ENCODE measurements around the gene MYO3B. TPM values are rescaled to one million over a fixed set of nuclear protein-coding genes. Genes with fewer than 3 reads are reported as not detected.
"Not testable (repeated sequence)": the region's sequence is repeated elsewhere in the genome, so short reads cannot be mapped to it uniquely, and the experiment has no call there.

Gene MYO3B
- total and polyA plus RNA-seq, 3 donors from 2014 or later, result 1.4 to 3.5 (median 2.5) TPM

DNA sequence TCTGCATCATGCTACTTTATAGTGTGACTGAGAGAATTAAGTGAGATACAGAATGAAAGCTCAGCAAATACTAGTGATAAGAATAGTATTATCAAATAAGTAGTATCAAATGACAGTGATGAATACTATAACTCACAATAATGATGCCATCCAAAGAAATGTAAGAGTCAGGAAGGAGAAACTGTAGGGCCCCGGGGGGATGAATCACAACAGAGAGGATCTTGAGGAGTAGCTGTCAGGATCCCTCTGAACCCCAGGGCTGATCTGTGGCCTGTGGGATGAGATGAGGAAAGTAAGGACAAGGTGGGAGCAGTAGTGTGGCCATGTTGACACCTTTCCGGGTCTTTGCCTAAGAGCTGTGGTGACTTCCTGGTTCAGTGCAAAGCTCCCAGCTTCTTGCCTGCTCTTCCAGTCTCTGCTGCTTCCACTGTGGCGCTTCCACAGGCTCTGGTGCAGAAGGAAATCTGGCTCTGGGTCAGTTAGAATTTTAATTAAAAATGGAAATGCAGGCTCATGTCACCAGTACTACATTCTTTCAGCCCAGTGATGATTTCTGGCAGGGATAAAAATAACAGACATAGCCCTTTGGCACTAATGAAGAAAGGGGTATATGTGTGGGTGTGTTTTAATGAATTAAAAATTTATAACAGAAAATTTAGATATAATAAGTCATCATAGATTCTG is 166.9 kb downstream of the MYO3B start:
- DNase-seq, result no peak
- H3K27me3 ChIP-seq, result no peaks in the 10 kb centered on the region
- no peaks in the 10 kb centered on the region for H3K4me1 ChIP-seq
- no peaks in the 10 kb centered on the region for H3K9me3 ChIP-seq
- no peaks in the 10 kb centered on the region for H3K36me3 ChIP-seq (ENCODE audit: low read depth, missing control alignments)
- H3K27ac ChIP-seq, result no peak overlapping the region
- no peak overlapping the region for H3K4me3 ChIP-seq
- no peak for TF ChIP-seq POLR2A (IDR thresholded peaks at IDR 0.05)
- TF ChIP-seq, protein P1, sequence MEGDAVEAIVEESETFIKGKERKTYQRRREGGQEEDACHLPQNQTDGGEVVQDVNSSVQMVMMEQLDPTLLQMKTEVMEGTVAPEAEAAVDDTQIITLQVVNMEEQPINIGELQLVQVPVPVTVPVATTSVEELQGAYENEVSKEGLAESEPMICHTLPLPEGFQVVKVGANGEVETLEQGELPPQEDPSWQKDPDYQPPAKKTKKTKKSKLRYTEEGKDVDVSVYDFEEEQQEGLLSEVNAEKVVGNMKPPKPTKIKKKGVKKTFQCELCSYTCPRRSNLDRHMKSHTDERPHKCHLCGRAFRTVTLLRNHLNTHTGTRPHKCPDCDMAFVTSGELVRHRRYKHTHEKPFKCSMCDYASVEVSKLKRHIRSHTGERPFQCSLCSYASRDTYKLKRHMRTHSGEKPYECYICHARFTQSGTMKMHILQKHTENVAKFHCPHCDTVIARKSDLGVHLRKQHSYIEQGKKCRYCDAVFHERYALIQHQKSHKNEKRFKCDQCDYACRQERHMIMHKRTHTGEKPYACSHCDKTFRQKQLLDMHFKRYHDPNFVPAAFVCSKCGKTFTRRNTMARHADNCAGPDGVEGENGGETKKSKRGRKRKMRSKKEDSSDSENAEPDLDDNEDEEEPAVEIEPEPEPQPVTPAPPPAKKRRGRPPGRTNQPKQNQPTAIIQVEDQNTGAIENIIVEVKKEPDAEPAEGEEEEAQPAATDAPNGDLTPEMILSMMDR (IDR thresholded peaks at IDR 0.05), result no peak
- 92 to 96% methylated on average over 3 of the region's 3 CpGs for WGBS, 2 donors
- intact Hi-C loops (cut with DNase I; ENCODE audit: low total_unique reads), result no loop called here

DNA sequence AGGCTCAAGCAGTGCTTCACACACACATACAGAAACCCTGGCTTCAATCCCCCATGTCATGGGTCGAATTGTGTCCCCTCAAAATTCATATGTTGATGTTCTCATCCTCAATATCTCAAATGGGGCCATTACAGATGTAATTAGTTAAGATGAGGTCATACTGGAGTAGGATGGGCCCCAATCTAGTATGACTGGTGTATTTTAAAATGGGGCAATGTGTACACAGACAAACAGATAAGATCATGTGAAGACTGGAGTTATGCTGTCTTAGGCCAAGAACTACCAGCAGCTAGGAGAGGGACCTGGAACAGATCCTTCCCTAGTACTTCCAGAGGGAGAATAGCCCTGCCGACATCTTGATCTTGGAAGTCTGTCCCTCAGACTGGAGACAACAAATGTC is 167.7 kb downstream of the MYO3B start:
- intact Hi-C loops (cut with DNase I; ENCODE audit: low total_unique reads), result no loop called here

GRCh38 chr2:170349269-170349668 is 171.3 kb downstream of the MYO3B start:
- intact Hi-C loops (cut with DNase I; ENCODE audit: low total_unique reads), result not testable (repeated sequence)
- 80 to 91% methylated on average over 5 of the region's 5 CpGs for WGBS, 2 donors

More for the DNA sequence above, 167.7 kb downstream of the MYO3B start:
- TF ChIP-seq, protein P1 (IDR thresholded peaks at IDR 0.05), result no peak
- TF ChIP-seq POLR2A (IDR thresholded peaks at IDR 0.05), result no peak
- Histone ChIP-seq H3K27ac (no peak overlapping the region), H3K4me3 (no peak overlapping the region), H3K36me3 (ENCODE audit: low read depth, missing control alignments) (no peaks in the 10 kb centered on the region), H3K27me3 (no peaks in the 10 kb centered on the region), H3K4me1 (no peaks in the 10 kb centered on the region), H3K9me3 (no peaks in the 10 kb centered on the region)
- DNase-seq, result no peak
- WGBS, 2 donors, result 85 to 93% methylated on average over 2 of the region's 2 CpGs

GRCh38 chr2:170350929-170351826 is 173.2 kb downstream of the MYO3B start:
- H3K4me3 ChIP-seq, result no peak overlapping the region
- intact Hi-C loops (cut with DNase I; ENCODE audit: low total_unique reads), result no loop called here

More at GRCh38 chr2:170349269-170349668, 171.3 kb downstream of the MYO3B start:
- H3K27ac ChIP-seq; H3K9me3 ChIP-seq; H3K4me3 ChIP-seq; DNase-seq; H3K36me3 ChIP-seq (ENCODE audit: low read depth, missing control alignments); H3K4me1 ChIP-seq; H3K27me3 ChIP-seq: not testable (repeated sequence)

DNA sequence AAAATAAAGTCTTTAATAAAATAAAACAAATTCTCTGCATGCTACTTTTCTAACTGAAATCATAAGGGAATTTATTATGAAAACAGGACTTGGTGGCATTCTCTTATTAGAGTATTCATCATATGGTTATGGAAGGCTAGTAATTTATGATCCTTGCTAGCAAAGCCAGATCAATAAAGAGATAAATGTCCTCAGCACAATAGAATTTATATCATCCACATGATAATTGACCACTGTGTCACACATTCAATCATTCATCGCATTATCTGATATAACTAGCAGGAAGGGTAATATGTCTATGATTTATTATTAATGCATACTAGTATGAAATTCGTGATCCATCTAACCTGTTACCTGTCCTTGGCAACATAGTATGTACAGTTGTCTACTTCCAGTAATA is 175.8 kb downstream of the MYO3B start:
- WGBS, 2 donors, result 78 to 81% methylated on average over 2 of the region's 2 CpGs
- Histone ChIP-seq H3K27ac (no peak overlapping the region), H3K9me3 (no peaks in the 10 kb centered on the region), H3K4me3 (no peak overlapping the region), H3K27me3 (no peaks in the 10 kb centered on the region), H3K36me3 (ENCODE audit: low read depth, missing control alignments) (no peaks in the 10 kb centered on the region), H3K4me1 (no peaks in the 10 kb centered on the region)
- TF ChIP-seq POLR2A (IDR thresholded peaks at IDR 0.05), result no peak
- TF ChIP-seq, protein P1 (IDR thresholded peaks at IDR 0.05), result no peak
- intact Hi-C loops (cut with DNase I; ENCODE audit: low total_unique reads), result no loop called here
- DNase-seq, result no peak

More at GRCh38 chr2:170350929-170351826, 173.2 kb downstream of the MYO3B start:
- no peaks in the 10 kb centered on the region for H3K36me3 ChIP-seq (ENCODE audit: low read depth, missing control alignments)
- H3K9me3 ChIP-seq, result no peaks in the 10 kb centered on the region
- no peaks in the 10 kb centered on the region for H3K27me3 ChIP-seq
- DNase-seq, result no peak
- H3K4me1 ChIP-seq, result no peaks in the 10 kb centered on the region
- no peak overlapping the region for H3K27ac ChIP-seq
- WGBS, 2 donors, result 70 to 74% methylated on average over 4 of the region's 4 CpGs
- TF ChIP-seq POLR2A (IDR thresholded peaks at IDR 0.05), result no peak
- TF ChIP-seq, protein P1 (IDR thresholded peaks at IDR 0.05), result no peak
